Measurements from ENCODE around the gene NIFK. TPM values are rescaled to one million over a fixed set of nuclear protein-coding genes. Genes with fewer than 3 reads are reported as not detected.
A peak's percentile ranks its signal among the peaks of the same experiment; 100 is the strongest.

The NIFK gene
- total and polyA plus RNA-seq, 2 donors from 2014 or later: 33.4 to 40.4 TPM

GRCh38 chr2:121709776-121710469 is 26.8 kb downstream of the NIFK start:
- Histone ChIP-seq H3K4me1 (ENCODE audit: control insufficient read depth in 2 of 3, insufficient read depth in 2 of 3, low read depth in 1 of 3, low read length in 3 of 3) (peaks cover 0 to 10% (median 0%) of the 10 kb centered on the region in 3 donors), H3K27me3 (ENCODE audit: control insufficient read depth, insufficient read depth, low read length) (no peaks in the 10 kb centered on the region), H3K9ac (ENCODE audit: low read length in 3 of 3) (no peak overlapping the region), H3K9me3 (ENCODE audit: control insufficient read depth in 2 of 3, insufficient read depth in 1 of 3, low read length in 3 of 3) (no peaks in the 10 kb centered on the region), H3K4me3 (ENCODE audit: low read length in 3 of 3) (no peak overlapping the region), H3K27ac (ENCODE audit: low read depth in 2 of 2, low read length in 2 of 2) (no peak overlapping the region), H3K36me3 (ENCODE audit: control insufficient read depth in 2 of 3, insufficient read depth in 3 of 3, low read length in 3 of 3) (no peaks in the 10 kb centered on the region)
- intact Hi-C loops (cut with DNase I): no loop called here
- no peak for FAIRE-seq
- no peak for TF ChIP-seq CTCF (IDR thresholded peaks at IDR 0.05; ENCODE audit: borderline replicate concordance, extremely low read depth, insufficient read depth)
- peak in 1 of 5 donors; percentile 32 for DNase-seq

GRCh38 chr2:121707920-121708361 is 28.7 kb downstream of the NIFK start:
- Histone ChIP-seq H3K4me1 (ENCODE audit: control insufficient read depth in 2 of 3, insufficient read depth in 2 of 3, low read depth in 1 of 3, low read length in 3 of 3) (peaks cover 0 to 10% (median 0%) of the 10 kb centered on the region in 3 donors), H3K4me3 (ENCODE audit: low read length in 3 of 3) (no peak overlapping the region), H3K27ac (ENCODE audit: low read depth in 2 of 2, low read length in 2 of 2) (peak overlapping the region; percentile 47 to 63), H3K9me3 (ENCODE audit: control insufficient read depth in 2 of 3, insufficient read depth in 1 of 3, low read length in 3 of 3) (no peaks in the 10 kb centered on the region), H3K36me3 (ENCODE audit: control insufficient read depth in 2 of 3, insufficient read depth in 3 of 3, low read length in 3 of 3) (no peaks in the 10 kb centered on the region), H3K9ac (ENCODE audit: low read length in 3 of 3) (no peak overlapping the region), H3K27me3 (ENCODE audit: control insufficient read depth, insufficient read depth, low read length) (no peaks in the 10 kb centered on the region)
- intact Hi-C loops (cut with DNase I): no loop called here
- no peak for FAIRE-seq
- no peak for TF ChIP-seq CTCF (IDR thresholded peaks at IDR 0.05; ENCODE audit: borderline replicate concordance, extremely low read depth, insufficient read depth)
- peak in 4 of 5 donors; percentile 52 to 82 (median 59) for DNase-seq

GRCh38 chr2:121707344-121707919 is 29.2 kb downstream of the NIFK start:
- no peaks in the 10 kb centered on the region for H3K27me3 ChIP-seq (ENCODE audit: control insufficient read depth, insufficient read depth, low read length)
- peak overlapping the region; percentile 47 to 63 for H3K27ac ChIP-seq (ENCODE audit: low read depth in 2 of 2, low read length in 2 of 2)
- no peak overlapping the region for H3K4me3 ChIP-seq (ENCODE audit: low read length in 3 of 3)
- no peaks in the 10 kb centered on the region for H3K36me3 ChIP-seq (ENCODE audit: control insufficient read depth in 2 of 3, insufficient read depth in 3 of 3, low read length in 3 of 3)
- no peaks in the 10 kb centered on the region for H3K9me3 ChIP-seq (ENCODE audit: control insufficient read depth in 2 of 3, insufficient read depth in 1 of 3, low read length in 3 of 3)
- DNase-seq (peak in 4 of 5 donors; percentile 58 to 91 (median 82)), FAIRE-seq (no peak)
- intact Hi-C loops (cut with DNase I): no loop called here
- H3K4me1 ChIP-seq (ENCODE audit: control insufficient read depth in 2 of 3, insufficient read depth in 2 of 3, low read depth in 1 of 3, low read length in 3 of 3): peaks cover 0 to 10% (median 0%) of the 10 kb centered on the region in 3 donors
- TF ChIP-seq CTCF (IDR thresholded peaks at IDR 0.05; ENCODE audit: borderline replicate concordance, extremely low read depth, insufficient read depth): no peak
- H3K9ac ChIP-seq (ENCODE audit: low read length in 3 of 3): no peak overlapping the region

All from kidney (tissue), 14 donors.